ENCODE results near the gene RNF8. TPM values are rescaled to one million over a fixed set of nuclear protein-coding genes. Genes with fewer than 3 reads are reported as not detected.
A peak's percentile ranks its signal among the peaks of the same experiment; 100 is the strongest.

RNF8 gene
- total RNA-seq, 4 donors from 2014 or later, result 5.9 to 42.6 (median 19.1) TPM

DNA sequence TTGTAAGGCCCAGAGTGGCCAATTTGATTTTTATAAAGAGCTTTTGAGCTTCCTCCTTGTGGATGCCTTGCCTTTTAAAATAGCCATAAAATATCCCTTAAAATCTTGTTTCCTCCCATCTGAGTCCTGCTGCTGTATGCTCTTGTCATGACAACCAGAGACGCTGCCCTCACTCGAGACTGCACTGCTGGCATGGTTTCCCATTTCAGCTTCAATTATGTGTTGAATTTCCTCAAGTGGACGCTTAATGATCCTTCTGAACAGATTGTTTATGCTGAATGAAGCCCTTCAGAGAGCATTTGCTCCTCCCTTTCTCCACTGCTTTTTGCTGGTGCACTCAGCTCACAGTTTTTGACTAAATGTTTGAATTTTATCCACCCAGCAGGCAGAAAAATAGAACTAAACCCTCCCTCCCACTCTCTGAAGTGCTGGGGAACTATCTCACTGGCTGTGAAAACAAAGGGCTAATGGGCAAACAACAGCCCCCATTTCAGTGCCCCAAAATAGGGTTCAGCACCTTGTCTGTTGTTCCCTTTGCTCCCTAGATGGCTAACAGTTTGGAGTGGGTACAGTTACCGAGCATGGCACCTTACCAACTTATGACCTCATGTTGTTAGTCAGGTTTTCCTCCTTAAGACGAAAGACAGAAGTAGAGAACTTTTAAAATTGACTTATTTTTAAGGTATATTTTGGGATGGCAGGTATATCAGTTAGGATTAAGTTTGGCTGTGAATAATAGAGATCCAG lies 45.5 kb upstream of the RNF8 start:
- peak in 1 of 2 donors; percentile 72 for DNase-seq
- no peaks in the 10 kb centered on the region for H3K9me3 ChIP-seq
- H3K27me3 ChIP-seq, result no peaks in the 10 kb centered on the region
- H3K36me3 ChIP-seq, result no peaks in the 10 kb centered on the region
- TF ChIP-seq, protein P1, sequence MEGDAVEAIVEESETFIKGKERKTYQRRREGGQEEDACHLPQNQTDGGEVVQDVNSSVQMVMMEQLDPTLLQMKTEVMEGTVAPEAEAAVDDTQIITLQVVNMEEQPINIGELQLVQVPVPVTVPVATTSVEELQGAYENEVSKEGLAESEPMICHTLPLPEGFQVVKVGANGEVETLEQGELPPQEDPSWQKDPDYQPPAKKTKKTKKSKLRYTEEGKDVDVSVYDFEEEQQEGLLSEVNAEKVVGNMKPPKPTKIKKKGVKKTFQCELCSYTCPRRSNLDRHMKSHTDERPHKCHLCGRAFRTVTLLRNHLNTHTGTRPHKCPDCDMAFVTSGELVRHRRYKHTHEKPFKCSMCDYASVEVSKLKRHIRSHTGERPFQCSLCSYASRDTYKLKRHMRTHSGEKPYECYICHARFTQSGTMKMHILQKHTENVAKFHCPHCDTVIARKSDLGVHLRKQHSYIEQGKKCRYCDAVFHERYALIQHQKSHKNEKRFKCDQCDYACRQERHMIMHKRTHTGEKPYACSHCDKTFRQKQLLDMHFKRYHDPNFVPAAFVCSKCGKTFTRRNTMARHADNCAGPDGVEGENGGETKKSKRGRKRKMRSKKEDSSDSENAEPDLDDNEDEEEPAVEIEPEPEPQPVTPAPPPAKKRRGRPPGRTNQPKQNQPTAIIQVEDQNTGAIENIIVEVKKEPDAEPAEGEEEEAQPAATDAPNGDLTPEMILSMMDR (IDR thresholded peaks at IDR 0.05), result no peak
- TF ChIP-seq POLR2A (IDR thresholded peaks at IDR 0.05), result no peak
- H3K27ac ChIP-seq, result peak overlapping the region; percentile 41 to 79
- H3K4me3 ChIP-seq, result no peak overlapping the region
- no peaks in the 10 kb centered on the region for H3K4me1 ChIP-seq
- intact Hi-C loops (cut with DNase I; ENCODE audit: low total_unique reads), result no loop called here

DNA sequence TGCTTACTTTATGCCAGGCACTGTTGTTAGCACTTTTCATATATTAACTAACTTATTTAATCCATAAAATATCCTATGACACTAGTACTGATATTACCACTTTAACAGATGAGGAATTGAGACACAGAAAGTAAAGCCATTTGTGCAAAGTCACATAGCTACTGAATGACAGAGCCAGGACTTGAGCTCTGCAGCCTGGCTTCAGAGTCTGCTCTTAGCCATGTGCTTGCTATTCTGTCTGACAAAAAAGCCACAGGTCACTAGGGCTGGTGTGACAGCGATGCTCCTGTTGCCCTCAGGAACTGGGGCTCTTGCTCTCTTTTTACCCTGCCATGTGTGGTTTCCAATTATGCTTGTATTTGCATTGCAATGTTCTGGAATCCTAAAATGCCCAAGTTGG lies 44.7 kb upstream of the RNF8 start:
- Histone ChIP-seq H3K36me3 (no peaks in the 10 kb centered on the region), H3K4me1 (no peaks in the 10 kb centered on the region), H3K9me3 (no peaks in the 10 kb centered on the region), H3K4me3 (no peak overlapping the region), H3K27ac (peak overlapping the region; percentile 41 to 79), H3K27me3 (no peaks in the 10 kb centered on the region)
- no peak for TF ChIP-seq POLR2A (IDR thresholded peaks at IDR 0.05)
- TF ChIP-seq, protein P1 (IDR thresholded peaks at IDR 0.05), result no peak
- intact Hi-C loops (cut with DNase I; ENCODE audit: low total_unique reads), result no loop called here
- DNase-seq, result no peak

DNA sequence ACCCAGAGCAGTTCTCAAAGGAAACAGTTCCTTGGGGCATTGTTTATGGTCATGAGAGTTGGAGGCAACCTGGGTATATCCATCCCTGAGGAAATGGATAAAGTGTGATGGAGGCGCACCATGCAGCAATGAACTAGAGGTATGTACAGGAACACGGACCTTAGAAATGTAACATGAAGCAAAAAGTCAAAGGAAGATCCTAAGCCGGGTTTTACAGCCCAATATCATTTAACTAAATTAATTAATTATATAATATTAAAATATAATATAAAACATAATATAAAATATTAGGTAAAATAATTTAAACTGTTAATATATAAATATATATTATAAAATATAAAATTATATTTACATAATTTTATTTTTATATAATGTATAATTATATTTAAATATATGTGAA lies 44.1 kb upstream of the RNF8 start:
- no peaks in the 10 kb centered on the region for H3K27me3 ChIP-seq
- H3K27ac ChIP-seq, result peak overlapping the region; percentile 41 to 79
- H3K9me3 ChIP-seq, result no peaks in the 10 kb centered on the region
- intact Hi-C loops (cut with DNase I; ENCODE audit: low total_unique reads), result no loop called here
- TF ChIP-seq, protein P1 (IDR thresholded peaks at IDR 0.05), result no peak
- no peak for TF ChIP-seq POLR2A (IDR thresholded peaks at IDR 0.05)
- no peak for DNase-seq
- H3K4me3 ChIP-seq, result no peak overlapping the region
- H3K4me1 ChIP-seq, result no peaks in the 10 kb centered on the region
- H3K36me3 ChIP-seq, result no peaks in the 10 kb centered on the region

DNA sequence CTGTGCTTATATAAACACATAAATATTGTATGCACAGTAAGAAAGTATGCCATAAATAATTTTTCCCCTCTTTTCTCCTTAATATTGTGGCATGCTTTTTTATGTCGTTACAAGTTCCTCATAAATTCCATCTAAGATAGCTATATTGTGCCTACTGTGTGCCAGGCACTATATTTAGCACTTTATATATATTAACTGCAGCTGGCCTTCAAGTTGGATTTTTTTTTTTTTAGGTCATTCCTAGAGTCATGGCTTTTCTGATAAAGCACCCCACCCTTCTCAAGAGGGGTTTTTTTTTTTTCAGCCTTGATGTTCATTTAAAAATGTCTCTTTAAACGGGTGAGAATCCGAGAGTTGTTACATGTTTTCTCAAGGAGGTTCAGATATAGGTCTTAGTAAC lies 42.8 kb upstream of the RNF8 start:
- intact Hi-C loops (cut with DNase I; ENCODE audit: low total_unique reads), result no loop called here

More for the DNA sequence above, 42.8 kb upstream of the RNF8 start:
- DNase-seq, result no peak
- TF ChIP-seq, protein P1 (IDR thresholded peaks at IDR 0.05), result no peak
- TF ChIP-seq POLR2A (IDR thresholded peaks at IDR 0.05), result no peak
- H3K9me3 ChIP-seq, result no peaks in the 10 kb centered on the region
- no peaks in the 10 kb centered on the region for H3K4me1 ChIP-seq
- no peak overlapping the region for H3K27ac ChIP-seq
- no peaks in the 10 kb centered on the region for H3K36me3 ChIP-seq
- H3K27me3 ChIP-seq, result no peaks in the 10 kb centered on the region
- H3K4me3 ChIP-seq, result no peak overlapping the region
